ENCODE results near the gene ZBTB49.

GRCh38 chr4:4362991-4363697, 73.1 kb downstream of the ZBTB49 start:
- TF ChIP-seq CTCF (IDR thresholded peaks at IDR 0.05; ENCODE audit: extremely low read depth in 1 of 2, insufficient read depth in 1 of 2, low read depth in 1 of 2, low read length in 2 of 2) (no peak), POLR2AphosphoS5 (IDR thresholded peaks at IDR 0.05; ENCODE audit: insufficient read depth, low read depth, low read length) (no peak)

Data from endothelial cell of umbilical vein (primary cell).